Fibroblast of villous mesenchyme (primary cell): ENCODE measurements around the gene DNAJA4. TPM values are rescaled to one million over a fixed set of nuclear protein-coding genes. Genes with fewer than 3 reads are reported as not detected.
A peak's percentile ranks its signal among the peaks of the same experiment; 100 is the strongest.

Experiments
- DNase-seq: peaks from one replicate; pipeline ENCODE4 v3.0.0-alpha.2; 2010; ENCODE audit warnings: low read depth
- H3K4me3 ChIP-seq: 2 replicates; pipeline ENCODE4 v1.5.1; 2011; ENCODE audit warnings: low read depth, mild to moderate bottlenecking, low read length
- total RNA-seq: library from RNA; depleted of rRNA; stranded (reverse); fragments of >200 nt; gene quantifications from 2 replicates; pipeline ENCODE4 v1.2.3, GENCODE V29; 2012
- TF ChIP-seq, protein P1 (sequence below): IDR thresholded peaks from 2 replicates; pipeline ENCODE4 v1.5.1; 2012; ENCODE audit warnings: low read depth, mild to moderate bottlenecking, low read length; ENCODE audit not compliant: insufficient read depth

Gene DNAJA4
- total RNA-seq, 1 donor = 4.3 TPM

DNA sequence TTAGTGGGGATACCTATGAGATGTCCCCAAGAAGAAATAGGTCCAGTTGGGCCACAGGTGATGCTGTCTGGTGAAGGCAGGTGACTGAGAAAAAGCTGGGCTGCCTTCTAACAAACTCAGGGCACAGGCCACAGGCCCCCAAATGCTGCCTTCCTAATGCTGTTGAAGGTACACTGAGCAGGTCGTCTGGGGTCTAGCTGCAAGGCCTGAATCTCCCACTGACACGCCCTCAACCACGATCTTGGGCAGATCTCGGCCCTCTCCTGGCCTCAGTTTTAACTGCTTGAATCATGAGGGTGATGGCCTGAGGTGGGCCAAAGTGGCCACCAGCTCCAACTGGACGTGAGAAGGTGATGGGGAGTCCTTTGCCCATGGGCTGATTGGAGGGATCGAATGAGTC, 27.9 kb upstream of the DNAJA4 start:
- TF ChIP-seq, protein P1, sequence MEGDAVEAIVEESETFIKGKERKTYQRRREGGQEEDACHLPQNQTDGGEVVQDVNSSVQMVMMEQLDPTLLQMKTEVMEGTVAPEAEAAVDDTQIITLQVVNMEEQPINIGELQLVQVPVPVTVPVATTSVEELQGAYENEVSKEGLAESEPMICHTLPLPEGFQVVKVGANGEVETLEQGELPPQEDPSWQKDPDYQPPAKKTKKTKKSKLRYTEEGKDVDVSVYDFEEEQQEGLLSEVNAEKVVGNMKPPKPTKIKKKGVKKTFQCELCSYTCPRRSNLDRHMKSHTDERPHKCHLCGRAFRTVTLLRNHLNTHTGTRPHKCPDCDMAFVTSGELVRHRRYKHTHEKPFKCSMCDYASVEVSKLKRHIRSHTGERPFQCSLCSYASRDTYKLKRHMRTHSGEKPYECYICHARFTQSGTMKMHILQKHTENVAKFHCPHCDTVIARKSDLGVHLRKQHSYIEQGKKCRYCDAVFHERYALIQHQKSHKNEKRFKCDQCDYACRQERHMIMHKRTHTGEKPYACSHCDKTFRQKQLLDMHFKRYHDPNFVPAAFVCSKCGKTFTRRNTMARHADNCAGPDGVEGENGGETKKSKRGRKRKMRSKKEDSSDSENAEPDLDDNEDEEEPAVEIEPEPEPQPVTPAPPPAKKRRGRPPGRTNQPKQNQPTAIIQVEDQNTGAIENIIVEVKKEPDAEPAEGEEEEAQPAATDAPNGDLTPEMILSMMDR = no peak
- H3K4me3 ChIP-seq = no peak overlapping the region
- no peak for DNase-seq

GRCh38 chr15:78237146-78237545, 27.2 kb upstream of the DNAJA4 start:
- TF ChIP-seq, protein P1 = no peak
- no peak overlapping the region for H3K4me3 ChIP-seq
- DNase-seq = no peak

- TF ChIP-seq, protein P1 = no peak
- H3K4me3 ChIP-seq = no peak overlapping the region
- no peak for DNase-seq
These were observed 24.6 kb upstream of the DNAJA4 start for GRCh38 chr15:78239811-78240210.

DNA sequence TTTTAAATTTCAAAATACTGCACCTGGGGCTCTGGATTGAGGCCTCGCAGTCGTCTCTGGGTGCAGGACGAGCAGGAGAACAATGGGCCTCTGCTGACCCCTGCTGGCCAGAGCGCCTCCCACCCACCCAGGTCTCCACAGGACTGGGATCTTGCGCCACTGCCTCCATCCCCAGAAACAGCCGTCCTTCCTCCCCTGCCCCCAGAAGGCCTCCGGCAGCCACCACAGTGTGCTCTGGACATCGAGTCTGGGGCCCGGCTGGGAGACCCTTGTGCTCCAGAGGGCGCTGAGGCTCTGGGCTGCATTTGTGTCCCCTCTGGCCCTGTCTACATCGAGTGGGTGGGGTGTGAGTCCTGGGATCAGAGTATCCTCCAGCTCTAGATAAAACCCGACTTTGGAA, 23.3 kb upstream of the DNAJA4 start:
- TF ChIP-seq, protein P1 = peak; percentile 91
- peak; percentile 75 for DNase-seq
- H3K4me3 ChIP-seq = no peak overlapping the region

GRCh38 chr15:78242128-78242527, 22.2 kb upstream of the DNAJA4 start:
- TF ChIP-seq, protein P1 = peak; percentile 56
- H3K4me3 ChIP-seq = no peak overlapping the region
- DNase-seq = no peak

DNA sequence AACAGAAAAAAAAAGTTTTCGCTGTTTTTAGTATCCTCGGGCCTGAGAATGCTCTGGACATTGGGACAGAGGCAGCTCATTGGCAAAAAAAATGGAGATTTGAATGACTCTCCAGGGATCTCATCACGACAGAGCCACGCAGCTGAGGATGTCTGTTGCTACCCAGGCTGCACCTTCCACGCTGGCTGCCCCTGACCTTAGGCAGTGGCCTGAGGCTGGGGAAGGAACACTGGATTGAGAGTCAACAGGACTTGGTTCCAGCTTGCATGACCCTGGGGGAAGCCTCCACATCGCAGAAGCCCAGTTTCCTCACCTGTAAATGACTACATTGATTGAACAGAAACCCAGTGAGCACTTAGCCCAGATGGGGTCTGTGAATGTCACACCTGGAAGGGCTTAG, 21.3 kb upstream of the DNAJA4 start:
- DNase-seq = no peak
- no peak overlapping the region for H3K4me3 ChIP-seq
- TF ChIP-seq, protein P1 = no peak

GRCh38 chr15:78243491-78243941, 20.8 kb upstream of the DNAJA4 start:
- DNase-seq = peak; percentile 11
- TF ChIP-seq, protein P1 = no peak
- H3K4me3 ChIP-seq = no peak overlapping the region
